H1 (cell line): ENCODE data around the gene NUP50. TPM values are rescaled to one million over a fixed set of nuclear protein-coding genes. Genes with fewer than 3 reads are reported as not detected.

Source experiments
- CBX8 ChIP-seq: fragments of 300-800, 300-1000 bp; sonication (generic); IDR thresholded peaks from 2 replicates; pipeline ENCODE4 v1.7.1; 2016; ENCODE audit warnings: low read depth, low read length, borderline replicate concordance
- CTBP2 ChIP-seq: IDR thresholded peaks from 2 replicates; pipeline ENCODE4 v1.7.0; 2011; ENCODE audit warnings: borderline replicate concordance, mild to moderate bottlenecking, moderate library complexity, mixed read lengths, low read length; ENCODE audit not compliant: insufficient read depth, insufficient read length
- CTCF ChIP-seq, 3 experiments: IDR thresholded peaks; 1 replicate in 2 of 3; 2 replicates in 1 of 3; pipeline versions ENCODE4 v1.5.1 to v1.6.1; 2011; ENCODE audit warnings: low read length in 3 of 3, mild to moderate bottlenecking in 3 of 3, inconsistent platforms in 2 of 3, low read depth in 1 of 3, moderate library complexity in 1 of 3; ENCODE audit not compliant: insufficient read depth in 1 of 3; ENCODE audit errors: control extremely low read depth in 1 of 3
- MAFK ChIP-seq: IDR thresholded peaks from 2 replicates; pipeline ENCODE4 v1.6.1; 2012; ENCODE audit warnings: low read depth, mild to moderate bottlenecking, improper control_type of control experiment, low read length
- SAP30 ChIP-seq: fragments of 300-600 bp; sonication (generic); IDR thresholded peaks from 2 replicates; pipeline ENCODE4 v1.7.1; 2012; ENCODE audit warnings: low read length, moderate library complexity, mild to moderate bottlenecking, inconsistent platforms; ENCODE audit not compliant: insufficient read depth, insufficient replicate concordance
- TEAD4 ChIP-seq: IDR thresholded peaks from 2 replicates; pipeline ENCODE4 v1.6.1; 2012; ENCODE audit warnings: low read depth, low read length, inconsistent platforms, mixed read lengths
- YY1 ChIP-seq: IDR thresholded peaks from 2 replicates; pipeline ENCODE4 v1.6.1; 2011; ENCODE audit warnings: low read depth, mild to moderate bottlenecking, low read length
- microRNA counts: library from miRNA; unstranded; fragments of <30 nt; microRNA quantifications from one replicate; lab custom pipeline; 2015
- microRNA-seq, 2 experiments: library from miRNA; unstranded; fragments of <30 nt; microRNA quantifications; one replicate each; pipeline versions ENCODE4 to v1.2.0, GENCODE V29; 2016 to 2020; ENCODE audit warnings: borderline microRNAs expressed in 2 of 2, borderline number of aligned reads in 2 of 2, borderline replicate concordance in 1 of 2
- polyA plus RNA-seq, 7 experiments: library from polyadenylated mRNA; depleted of rRNA in 3 of 7; stranded (reverse) in 5 of 7; unstranded in 2 of 7; fragments of >200 nt in 5 of 7; fragments of 200-250 nt in 2 of 7; gene quantifications; 1 replicate in 5 of 7; 2 replicates in 1 of 7; 4 replicates in 1 of 7; pipeline versions ENCODE4 v1.2.1 to v1.2.3, GENCODE V29; 2011 to 2013; ENCODE audit warnings: missing spikeins in 2 of 7, mixed read lengths in 2 of 7
- small RNA-seq: library from polyadenylated mRNA; stranded (forward); fragments of <200 nt; extraction: miRNeasy Mini kit (QIAGEN cat#:217004); gene quantifications from one replicate; pipeline ENCODE3, GENCODE V24; 2013; ENCODE audit not compliant: insufficient read depth
- total RNA-seq: library from RNA; stranded (reverse); fragmentation: NEBNext Ultra II Directional; extraction: Animal tissue kit (Norgen Biotek cat#: 25700); gene quantifications from 2 replicates; pipeline ENCODE4 v1.2.1, GENCODE V29; 2021

Gene NUP50
- total and polyA plus RNA-seq, 2 of the 8 experiments (the other 6 are each of a cell fraction or from before 2014, with no cell fraction given), result 20.0 to 112 TPM

DNA sequence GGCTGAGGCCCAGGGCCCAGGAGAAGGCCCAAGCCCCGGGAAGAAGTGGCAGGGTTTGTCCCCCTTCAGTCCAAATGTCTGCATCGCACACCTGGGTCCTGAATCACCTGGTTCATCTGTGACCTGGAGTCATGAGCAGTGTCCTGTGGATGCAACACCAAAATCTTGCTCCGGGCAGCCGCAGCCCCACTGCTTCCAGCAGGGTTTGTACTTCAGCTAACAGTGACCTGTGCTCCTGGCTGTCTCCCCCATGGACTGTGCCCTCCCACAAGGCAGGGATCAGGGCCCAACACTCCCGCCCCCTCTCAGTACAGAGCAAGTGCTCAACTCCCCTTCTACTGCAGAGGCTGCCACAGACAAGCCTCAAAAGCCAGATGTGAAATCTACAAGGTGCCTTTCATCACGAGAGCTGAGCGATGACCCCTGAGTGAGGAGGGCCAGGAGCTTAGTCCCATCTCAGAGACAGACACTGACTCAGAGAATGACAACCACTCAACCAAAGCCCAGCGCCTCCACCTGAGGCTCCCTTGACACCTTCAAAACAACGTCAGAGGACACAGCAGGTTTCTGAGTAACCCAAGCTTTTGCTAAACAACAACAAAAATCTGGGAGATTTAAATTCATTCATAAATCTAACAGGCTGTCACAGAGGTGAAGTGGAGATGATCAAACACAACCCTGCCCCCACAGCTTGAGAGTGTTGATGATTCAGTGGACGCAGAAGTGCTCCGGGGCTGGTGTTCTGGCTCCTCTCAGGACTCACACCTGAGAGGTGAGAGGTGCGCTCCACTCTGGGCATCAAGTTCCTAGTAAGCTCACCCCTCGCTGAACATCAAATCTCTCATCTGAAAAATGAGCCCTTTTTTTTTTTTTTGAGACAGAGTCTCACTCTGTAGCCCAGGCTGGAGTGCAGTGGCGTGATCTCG is 73.6 kb downstream of the NUP50 start (continued):
- no peak for TF ChIP-seq CTCF (IDR thresholded peaks at IDR 0.05; ENCODE audit: control extremely low read depth in 1 of 3, insufficient read depth in 1 of 3, low read depth in 1 of 3, low read length in 3 of 3)
- no peak for TF ChIP-seq CBX8
- no peak for TF ChIP-seq MAFK
- TF ChIP-seq CTBP2, result no peak
- no peak for TF ChIP-seq YY1
- no peak for TF ChIP-seq SAP30
- no peak for TF ChIP-seq TEAD4

MicroRNAs encoded within 50 kb of the gene (microRNA counts, 767-probe panel; counts per million panel counts)
- 879 counts per million, percentile 95 among the panel's probes with 10 or more counts for microRNA hsa-miR-1249 (lab: Ali Mortazavi, UCI)

Small RNAs within 50 kb of the gene (microRNA-seq; reads per million reads assigned to microRNA genes)
- gene MIR1249, result 2.5 to 4.5 reads per million in 2 experiments

Small RNAs within 50 kb of the gene (small RNA-seq; reads per million reads assigned to genes)
- gene MIR1249, result 5.0 reads per million, percentile 61 among the genes with 10 or more reads in this experiment

Other genes with a start within 250 kb of the NUP50 start
- 57.2 and 68.1 TPM in 2 replicates for gene PHF21B, start 153.9 kb upstream of the NUP50 start, total RNA-seq
- gene PHF21B, start 153.9 kb upstream of the NUP50 start, polyA plus RNA-seq (2011; rRNA removed), result 19.3 and 24.7 TPM in 2 replicates
- gene KIAA0930, start 77.0 kb downstream of the NUP50 start, total RNA-seq, result 61.9 and 65.3 TPM in 2 replicates
- 66.1 and 95.4 TPM in 2 replicates for gene KIAA0930, start 77.0 kb downstream of the NUP50 start, polyA plus RNA-seq (2011; rRNA removed)
- gene UPK3A, start 121.0 kb downstream of the NUP50 start, total RNA-seq, result 0.35 TPM in 1 of 2 replicates, not detected in the other
- gene UPK3A, start 121.0 kb downstream of the NUP50 start, polyA plus RNA-seq (2011; rRNA removed), result 1.7 and 2.4 TPM in 2 replicates
- gene FAM118A, start 146.0 kb downstream of the NUP50 start, total RNA-seq, result 18.6 and 21.1 TPM in 2 replicates
- gene FAM118A, start 146.0 kb downstream of the NUP50 start, polyA plus RNA-seq (2011; rRNA removed), result 8.5 and 13.9 TPM in 2 replicates
- not detected in 2 replicates for gene SMC1B, start 249.7 kb downstream of the NUP50 start, total RNA-seq
- 0.02 TPM in 2 replicates for gene SMC1B, start 249.7 kb downstream of the NUP50 start, polyA plus RNA-seq (2011; rRNA removed)
- gene RIBC2, start 249.8 kb downstream of the NUP50 start, total RNA-seq, result 1.8 and 2.1 TPM in 2 replicates
- 0.79 and 0.83 TPM in 2 replicates for gene RIBC2, start 249.8 kb downstream of the NUP50 start, polyA plus RNA-seq (2011; rRNA removed)